GM12875 (cell line): ENCODE data around the gene NUP133.

Experiments
- H3K4me3 ChIP-seq: one replicate; pipeline ENCODE4 v1.5.1; 2011; ENCODE audit warnings: low read depth, low read length, control low read depth
- CTCF ChIP-seq: IDR thresholded peaks from 2 replicates; pipeline ENCODE4 v1.5.1; 2011; ENCODE audit warnings: low read depth, mild to moderate bottlenecking, control low read depth, inconsistent platforms, low read length, moderate library complexity, borderline replicate concordance; ENCODE audit not compliant: insufficient read depth

Gene NUP133

GRCh38 chr1:229547542-229547941, 39.4 kb upstream of the NUP133 start:
- H3K4me3 ChIP-seq, result no peak overlapping the region
- no peak for TF ChIP-seq CTCF

GRCh38 chr1:229544587-229544986, 36.4 kb upstream of the NUP133 start:
- H3K4me3 ChIP-seq, result no peak overlapping the region
- no peak for TF ChIP-seq CTCF

- no peak overlapping the region for H3K4me3 ChIP-seq
- no peak for TF ChIP-seq CTCF
Measured at GRCh38 chr1:229539863-229540506, 31.8 kb upstream of the NUP133 start.

- no peak for TF ChIP-seq CTCF
- H3K4me3 ChIP-seq, result no peak overlapping the region
Measured at GRCh38 chr1:229538945-229539344, 30.8 kb upstream of the NUP133 start.

GRCh38 chr1:229537894-229538293, 29.8 kb upstream of the NUP133 start:
- H3K4me3 ChIP-seq, result no peak overlapping the region
- TF ChIP-seq CTCF, result no peak

GRCh38 chr1:229536982-229537381, 28.8 kb upstream of the NUP133 start:
- H3K4me3 ChIP-seq, result no peak overlapping the region
- TF ChIP-seq CTCF, result no peak

- no peak for TF ChIP-seq CTCF
- H3K4me3 ChIP-seq, result no peak overlapping the region
Measured at GRCh38 chr1:229535230-229535629, 27.1 kb upstream of the NUP133 start.
